ENCODE measurements around the gene CLK4. TPM values are rescaled to one million over a fixed set of nuclear protein-coding genes. Genes with fewer than 3 reads are reported as not detected.
"Not testable (repeated sequence)": the region's sequence is repeated elsewhere in the genome, so short reads cannot be mapped to it uniquely, and the experiment has no call there.

CLK4 gene
- total RNA-seq, 4 donors from 2014 or later, result 23.6 to 72.3 (median 39.7) TPM

- H3K9me3 ChIP-seq, result no peaks in the 10 kb centered on the region
- H3K27me3 ChIP-seq, result no peaks in the 10 kb centered on the region
- no peak for DNase-seq
- TF ChIP-seq POLR2A (IDR thresholded peaks at IDR 0.05), result no peak
- H3K36me3 ChIP-seq, result no peaks in the 10 kb centered on the region
- H3K4me3 ChIP-seq, result no peak overlapping the region
- H3K27ac ChIP-seq, result no peak overlapping the region
- no peaks in the 10 kb centered on the region for H3K4me1 ChIP-seq
- intact Hi-C loops (cut with DNase I; ENCODE audit: low total_unique reads), result no loop called here
Observed at GRCh38 chr5:178588769-178589168, 38.1 kb downstream of the CLK4 start.

- intact Hi-C loops (cut with DNase I; ENCODE audit: low total_unique reads), result no loop called here
- no peaks in the 10 kb centered on the region for H3K9me3 ChIP-seq
- no peaks in the 10 kb centered on the region for H3K4me1 ChIP-seq
- no peak overlapping the region for H3K27ac ChIP-seq
- no peak for DNase-seq
- H3K36me3 ChIP-seq, result no peaks in the 10 kb centered on the region
- H3K4me3 ChIP-seq, result no peak overlapping the region
- no peaks in the 10 kb centered on the region for H3K27me3 ChIP-seq
- TF ChIP-seq POLR2A (IDR thresholded peaks at IDR 0.05) (no peak), CTCF (IDR thresholded peaks at IDR 0.05) (no peak)
Observed at GRCh38 chr5:178587763-178588611, 38.9 kb downstream of the CLK4 start.

GRCh38 chr5:178586396-178586795 lies 40.5 kb downstream of the CLK4 start:
- no peak for TF ChIP-seq POLR2A (IDR thresholded peaks at IDR 0.05)
- TF ChIP-seq CTCF (IDR thresholded peaks at IDR 0.05), result no peak
- Histone ChIP-seq H3K9me3 (no peaks in the 10 kb centered on the region), H3K27ac (no peak overlapping the region), H3K27me3 (no peaks in the 10 kb centered on the region), H3K4me1 (no peaks in the 10 kb centered on the region), H3K36me3 (no peaks in the 10 kb centered on the region), H3K4me3 (no peak overlapping the region)
- DNase-seq, result no peak
- intact Hi-C loops (cut with DNase I; ENCODE audit: low total_unique reads), result no loop called here

GRCh38 chr5:178585421-178585820 lies 41.4 kb downstream of the CLK4 start:
- H3K4me3 ChIP-seq; intact Hi-C loops (cut with DNase I; ENCODE audit: low total_unique reads); H3K27me3 ChIP-seq; H3K9me3 ChIP-seq; H3K27ac ChIP-seq; H3K36me3 ChIP-seq; H3K4me1 ChIP-seq: not testable (repeated sequence)
- DNase-seq, result peak in 1 of 2 donors; percentile 20

GRCh38 chr5:178583279-178583678 lies 43.6 kb downstream of the CLK4 start:
- Histone ChIP-seq H3K4me1 (no peaks in the 10 kb centered on the region), H3K9me3 (no peaks in the 10 kb centered on the region), H3K4me3 (no peak overlapping the region), H3K27ac (no peak overlapping the region), H3K27me3 (no peaks in the 10 kb centered on the region), H3K36me3 (no peaks in the 10 kb centered on the region)
- DNase-seq, result no peak
- TF ChIP-seq CTCF (IDR thresholded peaks at IDR 0.05) (no peak), POLR2A (IDR thresholded peaks at IDR 0.05) (no peak)
- intact Hi-C loops (cut with DNase I; ENCODE audit: low total_unique reads), result no loop called here

- intact Hi-C loops (cut with DNase I; ENCODE audit: low total_unique reads), result no loop called here
- DNase-seq, result no peak
- H3K4me1 ChIP-seq, result no peaks in the 10 kb centered on the region
- peaks cover 0 to 2% of the 10 kb centered on the region in 2 donors for H3K27me3 ChIP-seq
- no peaks in the 10 kb centered on the region for H3K36me3 ChIP-seq
- TF ChIP-seq POLR2A (IDR thresholded peaks at IDR 0.05) (no peak), CTCF (IDR thresholded peaks at IDR 0.05) (no peak)
- no peak overlapping the region for H3K4me3 ChIP-seq
- H3K9me3 ChIP-seq, result no peaks in the 10 kb centered on the region
- no peak overlapping the region for H3K27ac ChIP-seq
Observed at GRCh38 chr5:178582291-178582690, 44.6 kb downstream of the CLK4 start.
